GM04504 (cell line): ENCODE results near the gene SLC16A7.

Experiments used
- DNase-seq: peaks from one replicate; pipeline ENCODE4 v3.0.0-alpha.2; 2012; ENCODE audit warnings: low read depth

SLC16A7 gene

GRCh38 chr12:59668674-59669073, 72.8 kb downstream of the SLC16A7 start:
- no peak for DNase-seq

- no peak for DNase-seq
Observed at GRCh38 chr12:59672273-59672672, 76.4 kb downstream of the SLC16A7 start.

- DNase-seq, result no peak
Observed at GRCh38 chr12:59675461-59675860, 79.6 kb downstream of the SLC16A7 start.

GRCh38 chr12:59677857-59678256, 82.0 kb downstream of the SLC16A7 start:
- DNase-seq, result no peak

GRCh38 chr12:59678759-59679411, 83.1 kb downstream of the SLC16A7 start:
- DNase-seq, result no peak

- DNase-seq, result no peak
Observed at GRCh38 chr12:59689776-59690175, 93.9 kb downstream of the SLC16A7 start.

- peak; percentile 32 for DNase-seq
Observed at GRCh38 chr12:59695379-59695778, 99.5 kb downstream of the SLC16A7 start.

- DNase-seq, result peak; percentile 68
Observed at GRCh38 chr12:59698600-59698999, 102.8 kb downstream of the SLC16A7 start.

- DNase-seq, result peak; percentile 71
Observed at GRCh38 chr12:59699421-59700152, 103.8 kb downstream of the SLC16A7 start.

- no peak for DNase-seq
Observed at GRCh38 chr12:59700153-59700450, 104.3 kb downstream of the SLC16A7 start.

GRCh38 chr12:59708064-59708463, 112.2 kb downstream of the SLC16A7 start:
- peak; percentile 32 for DNase-seq

GRCh38 chr12:59708484-59708883, 112.7 kb downstream of the SLC16A7 start:
- no peak for DNase-seq

GRCh38 chr12:59710004-59710628, 114.3 kb downstream of the SLC16A7 start:
- DNase-seq, result no peak

GRCh38 chr12:59710964-59711363, 115.1 kb downstream of the SLC16A7 start:
- no peak for DNase-seq

- DNase-seq, result no peak
Observed at GRCh38 chr12:59715434-59715833, 119.6 kb downstream of the SLC16A7 start.

- no peak for DNase-seq
Observed at GRCh38 chr12:59716043-59716442, 120.2 kb downstream of the SLC16A7 start.

GRCh38 chr12:59717436-59717835, 121.6 kb downstream of the SLC16A7 start:
- no peak for DNase-seq

- no peak for DNase-seq
Observed at GRCh38 chr12:59719701-59720100, 123.9 kb downstream of the SLC16A7 start.

- DNase-seq, result no peak
Observed at GRCh38 chr12:59723520-59723919, 127.7 kb downstream of the SLC16A7 start.

- no peak for DNase-seq
Observed at GRCh38 chr12:59724011-59724695, 128.3 kb downstream of the SLC16A7 start.

GRCh38 chr12:59733200-59733599, 137.4 kb downstream of the SLC16A7 start:
- DNase-seq, result no peak

- no peak for DNase-seq
Observed at GRCh38 chr12:59734371-59734770, 138.5 kb downstream of the SLC16A7 start.

- no peak for DNase-seq
Observed at GRCh38 chr12:59735231-59735630, 139.4 kb downstream of the SLC16A7 start.
